Choroid plexus epithelial cell (primary cell): ENCODE results near the gene SNRPB2.

ENCODE experiments used
- DNase-seq: peaks from one replicate; pipeline ENCODE4 v3.0.0-alpha.2; 2010; ENCODE audit warnings: low read depth
- H3K4me3 ChIP-seq: 2 replicates; pipeline ENCODE4 v1.5.1; 2011; ENCODE audit warnings: low read depth, mild to moderate bottlenecking, control low read depth, low read length, moderate library complexity
- CTCF ChIP-seq: conservative IDR thresholded peaks from 2 replicates; pipeline ENCODE4 v1.5.1; 2011; ENCODE audit warnings: low read depth, mild to moderate bottlenecking, control low read depth, inconsistent platforms, low read length, moderate library complexity

Gene SNRPB2

DNA sequence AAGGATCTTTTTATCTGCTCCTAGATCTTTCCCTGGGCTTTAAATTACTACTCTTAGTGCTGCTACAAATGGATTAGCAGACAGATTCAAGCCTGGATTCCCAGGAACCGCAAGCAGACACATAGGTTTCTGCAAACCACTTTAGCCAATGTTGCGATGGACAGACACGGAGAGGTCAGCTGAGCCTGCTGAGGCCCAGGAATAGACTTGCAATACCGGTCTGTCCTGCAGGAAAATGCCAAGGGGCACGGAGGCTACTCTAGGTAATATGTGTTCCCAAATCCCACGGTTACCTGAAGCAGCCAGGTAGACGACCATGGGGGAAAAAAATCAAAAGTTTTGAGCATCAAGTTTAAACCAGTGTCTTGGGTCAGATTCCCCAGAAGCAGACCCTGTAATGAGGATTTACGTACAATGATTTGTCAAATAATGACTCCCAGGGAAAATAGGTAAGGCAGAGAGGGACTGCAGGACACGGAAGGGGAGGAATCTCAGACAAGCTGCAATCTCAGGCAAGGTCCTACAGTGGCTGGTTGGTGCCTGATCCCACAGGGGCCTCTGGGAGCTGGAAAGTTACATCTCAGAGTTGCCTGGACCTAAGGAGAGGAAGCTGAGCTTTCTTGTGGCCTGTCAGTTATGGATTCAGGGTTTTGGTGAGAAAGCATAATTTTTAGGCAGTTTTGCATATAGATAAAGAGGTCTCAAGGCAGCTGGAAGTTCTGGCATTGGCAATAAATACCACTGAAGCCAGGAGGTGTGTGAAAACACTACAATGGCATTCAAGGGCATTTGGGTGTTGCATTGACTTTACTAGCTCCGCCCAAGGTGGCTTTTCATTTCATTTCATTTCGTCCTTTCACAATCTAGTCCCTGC is 30.8 kb downstream of the SNRPB2 start:
- no peak for DNase-seq
- H3K4me3 ChIP-seq, result no peak overlapping the region
- TF ChIP-seq CTCF, result no peak

DNA sequence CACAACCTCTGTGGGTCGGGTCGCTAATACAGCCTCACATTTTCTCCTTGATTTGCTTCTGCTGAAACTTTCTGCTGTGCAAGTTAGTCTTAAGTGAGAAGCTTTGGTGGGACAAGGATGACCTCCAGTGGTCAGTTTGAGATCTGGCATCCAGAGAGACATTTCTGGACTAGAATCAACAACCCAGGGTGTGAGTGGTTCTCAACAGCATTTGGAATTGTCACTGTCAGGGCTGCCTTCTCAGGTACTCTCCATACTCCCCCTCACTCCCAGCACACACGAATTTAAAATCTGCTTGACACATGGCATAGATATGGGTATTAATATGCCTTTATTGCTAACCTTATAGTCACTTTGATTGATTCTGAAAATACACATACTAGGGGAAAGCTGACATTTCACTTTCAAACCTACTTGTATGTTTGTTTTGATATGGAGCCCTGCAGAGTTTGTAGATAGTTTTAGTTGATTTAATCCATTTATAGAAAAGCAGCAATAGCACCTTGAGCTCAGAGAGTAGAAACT is 31.5 kb downstream of the SNRPB2 start:
- peak; percentile 89 for DNase-seq
- peak; percentile 89 for TF ChIP-seq CTCF
- no peak overlapping the region for H3K4me3 ChIP-seq

DNA sequence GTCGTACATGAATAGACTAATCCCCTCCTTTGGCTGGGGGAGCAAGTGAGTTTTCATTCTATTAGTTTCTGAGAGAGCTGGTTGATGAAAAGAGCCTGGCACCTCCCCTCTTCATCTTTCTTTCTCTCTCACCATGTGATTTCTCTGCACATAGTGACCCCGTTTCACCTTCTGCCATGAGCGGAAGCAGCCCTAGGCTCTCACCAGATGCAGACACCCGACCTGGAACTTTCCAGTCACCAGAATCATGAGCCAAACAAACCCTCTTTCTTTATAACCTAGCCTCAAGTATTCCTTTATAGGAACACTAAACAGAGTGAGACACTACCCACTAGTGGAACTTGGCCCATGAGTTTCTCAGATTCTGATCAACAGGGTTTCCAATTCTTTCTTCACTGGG is 34.7 kb downstream of the SNRPB2 start:
- no peak overlapping the region for H3K4me3 ChIP-seq
- no peak for TF ChIP-seq CTCF
- DNase-seq, result no peak

DNA sequence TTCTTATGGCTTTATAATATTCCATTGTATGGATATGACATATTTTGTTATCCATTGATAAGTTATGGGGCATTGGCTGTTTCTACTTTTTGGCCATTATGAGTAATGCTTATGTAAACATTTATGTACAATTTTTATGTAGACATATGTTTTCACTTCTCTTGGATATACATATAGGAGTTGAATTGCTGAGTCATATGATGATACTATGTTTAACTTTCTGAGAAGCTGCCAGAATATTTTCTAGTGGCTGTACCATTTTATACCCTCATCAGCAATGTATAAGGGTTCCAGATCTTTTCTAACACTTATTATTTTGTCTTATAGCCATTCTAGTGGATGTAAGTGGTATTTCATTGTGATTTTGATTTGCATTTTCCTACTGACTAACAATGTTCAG is 41.4 kb downstream of the SNRPB2 start:
- H3K4me3 ChIP-seq, result no peak overlapping the region
- DNase-seq, result no peak
- TF ChIP-seq CTCF, result no peak

- H3K4me3 ChIP-seq, result no peak overlapping the region
- no peak for DNase-seq
- no peak for TF ChIP-seq CTCF
These were observed 46.1 kb downstream of the SNRPB2 start for GRCh38 chr20:16775961-16776360.

- no peak for DNase-seq
- no peak for TF ChIP-seq CTCF
- H3K4me3 ChIP-seq, result no peak overlapping the region
These were observed 47.3 kb downstream of the SNRPB2 start for GRCh38 chr20:16777126-16777525.

DNA sequence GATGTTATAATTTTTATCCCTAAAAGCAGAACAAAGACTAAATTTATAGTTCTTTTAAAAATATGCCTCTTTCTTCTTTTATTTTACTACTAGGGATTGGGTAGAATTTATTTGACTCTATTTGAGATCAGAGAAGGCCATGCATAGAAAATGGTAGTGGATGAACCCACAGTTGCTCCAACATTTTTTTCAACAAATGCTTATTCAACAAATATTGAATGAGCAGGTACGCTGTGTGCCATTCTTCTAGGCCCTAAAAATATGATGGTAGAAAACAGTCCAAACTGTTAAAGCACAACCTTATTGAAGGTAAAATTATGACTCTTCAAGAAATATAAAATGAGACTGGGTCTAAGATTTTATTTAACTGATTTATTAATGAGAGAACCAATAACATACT is 48.3 kb downstream of the SNRPB2 start:
- no peak for DNase-seq
- TF ChIP-seq CTCF, result no peak
- H3K4me3 ChIP-seq, result no peak overlapping the region
